HG03159 (cell line): ENCODE data around the gene KLK14.

Source experiments
- ATAC-seq: cut with Tn5 transposase; IDR thresholded peaks from one replicate; pipeline ENCODE4 v1.9.1; 2021; ENCODE audit warnings: mild to moderate bottlenecking, moderate library complexity; ENCODE audit not compliant: unreplicated experiment

Gene KLK14

GRCh38 chr19:51089786-51090185 is 7.1 kb upstream of the KLK14 start:
- ATAC-seq = no peak

DNA sequence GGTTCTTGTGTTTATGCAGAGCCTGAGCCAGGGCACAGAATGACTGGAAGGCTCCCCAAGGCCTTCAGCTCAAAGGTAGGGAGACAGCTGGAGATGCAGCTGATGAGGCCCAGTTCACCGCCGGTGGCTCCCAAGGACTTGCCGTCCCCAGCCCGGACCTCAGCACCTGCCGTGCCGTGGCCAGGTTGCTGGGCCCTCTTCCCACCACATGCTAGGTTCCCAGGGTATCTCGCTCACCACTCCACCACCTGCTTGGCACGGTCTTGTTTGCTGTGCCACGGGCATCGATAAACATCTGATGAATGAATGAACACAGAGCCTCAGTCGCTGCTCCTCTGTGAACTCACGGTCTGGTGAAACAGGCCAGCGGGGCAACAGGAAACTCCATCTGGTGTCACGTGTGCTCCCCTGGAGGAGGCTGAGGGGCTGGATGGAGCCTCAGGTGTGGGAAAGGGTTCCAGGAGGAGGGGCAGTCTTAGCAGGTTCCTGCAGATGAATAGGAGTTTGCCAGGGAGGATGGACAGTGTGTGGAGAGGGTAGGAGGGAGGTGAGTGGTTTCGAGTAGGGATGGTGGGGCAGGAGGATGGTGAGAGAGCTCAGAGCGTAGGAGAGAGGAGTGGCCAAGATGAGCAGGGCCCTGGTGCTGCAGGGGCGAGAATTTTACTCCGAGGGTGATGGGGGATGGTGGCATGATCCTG is 3.6 kb upstream of the KLK14 start:
- ATAC-seq = no peak

DNA sequence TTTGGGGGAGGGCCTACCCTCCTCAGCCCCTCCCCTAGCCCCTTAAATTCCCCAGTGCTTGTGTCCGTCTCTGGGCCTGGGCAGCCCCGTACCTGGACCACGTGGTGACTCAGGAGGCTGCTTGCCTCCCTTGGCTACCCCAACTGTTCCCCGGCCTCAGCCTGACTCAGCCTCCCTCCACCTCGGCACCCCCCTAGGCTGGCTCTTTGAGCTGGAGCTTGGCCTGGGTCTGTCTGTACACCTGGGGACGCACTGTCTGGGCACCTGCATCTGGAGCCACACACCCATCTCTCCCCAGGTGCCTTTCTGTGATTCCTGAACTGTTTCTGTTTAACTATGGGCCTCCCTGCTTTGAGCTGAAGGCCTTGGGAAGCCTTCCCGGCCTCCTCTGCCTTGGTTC is 1.8 kb upstream of the KLK14 start:
- ATAC-seq = no peak

GRCh38 chr19:51083783-51084182 is 1.1 kb upstream of the KLK14 start:
- no peak for ATAC-seq

GRCh38 chr19:51083181-51083580 is 494 bp upstream of the KLK14 start:
- ATAC-seq = no peak

- ATAC-seq = no peak
Measured at GRCh38 chr19:51081476-51081875, 1.2 kb downstream of the KLK14 start.

DNA sequence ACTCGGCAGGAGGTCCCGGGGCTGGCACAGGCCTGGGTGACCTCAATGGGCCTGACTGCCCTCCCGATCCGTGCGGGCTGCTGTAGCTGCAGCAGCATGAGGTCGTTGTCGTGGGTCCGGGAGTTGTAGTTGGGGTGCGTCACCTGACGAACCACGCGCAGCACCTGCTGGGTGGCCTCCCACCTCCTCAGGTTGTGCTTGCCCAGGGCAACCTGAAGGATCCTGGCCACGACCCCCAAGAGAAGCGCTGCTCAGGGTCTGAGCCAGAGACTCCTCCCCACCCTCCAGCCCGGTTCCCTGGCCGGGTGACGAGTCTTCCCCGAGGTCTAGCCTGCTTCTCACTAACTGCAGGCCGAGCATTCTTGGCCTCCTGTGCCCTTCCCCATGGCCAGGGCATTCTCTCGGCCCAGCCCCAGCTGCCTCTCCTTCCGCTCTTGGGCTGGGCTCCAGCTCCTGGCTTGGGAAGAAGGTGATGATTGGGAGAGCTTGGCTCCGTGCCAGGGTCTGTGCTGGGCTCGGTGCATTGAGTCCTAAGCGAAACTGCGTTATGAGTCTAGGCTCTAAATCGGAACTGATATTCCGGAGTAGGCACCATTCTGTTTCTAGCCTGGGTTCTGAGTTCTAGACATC is 3.1 kb downstream of the KLK14 start:
- ATAC-seq = no peak

- ATAC-seq = no peak
Measured at GRCh38 chr19:51078731-51079130, 4.0 kb downstream of the KLK14 start.

DNA sequence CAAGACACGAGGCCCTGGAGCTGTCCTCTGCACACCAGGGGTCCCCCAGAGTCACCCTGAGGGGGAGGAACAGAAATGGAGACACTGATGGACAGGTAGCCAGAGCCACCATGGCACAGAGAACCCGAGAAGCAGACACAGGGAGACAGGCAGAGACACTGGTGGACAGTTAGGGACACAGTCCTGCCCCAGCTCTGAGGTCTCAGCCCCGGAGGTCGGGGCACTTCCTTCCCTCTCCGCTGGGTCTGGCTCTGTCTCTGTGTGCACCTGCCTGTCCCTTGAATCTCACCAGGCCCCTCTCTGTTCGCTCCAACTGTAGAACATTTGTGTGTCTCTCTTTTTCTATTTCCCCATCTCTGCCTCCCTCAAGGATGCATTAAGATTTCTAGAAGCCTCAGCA is 4.6 kb downstream of the KLK14 start:
- no peak for ATAC-seq

GRCh38 chr19:51076631-51077213 is 6.0 kb downstream of the KLK14 start:
- ATAC-seq = no peak

- ATAC-seq = no peak
Measured at GRCh38 chr19:51075998-51076397, 6.7 kb downstream of the KLK14 start.

DNA sequence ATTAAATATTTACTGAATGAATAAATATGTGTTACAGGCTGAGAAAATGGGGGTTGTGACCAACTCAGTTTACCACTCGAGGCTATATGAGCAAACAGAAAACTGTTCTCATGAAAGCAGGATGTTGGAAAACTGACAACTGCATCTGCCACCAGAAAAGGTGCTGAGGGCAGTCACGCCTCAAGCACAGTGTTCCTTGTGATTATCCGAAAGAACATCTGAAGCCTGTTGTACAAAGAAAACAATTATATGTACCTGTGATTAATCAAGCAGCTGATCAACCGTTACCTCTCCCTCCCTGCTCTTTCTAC is 11.6 kb downstream of the KLK14 start:
- ATAC-seq = no peak

GRCh38 chr19:51070334-51071094 is 12.2 kb downstream of the KLK14 start:
- ATAC-seq = no peak

DNA sequence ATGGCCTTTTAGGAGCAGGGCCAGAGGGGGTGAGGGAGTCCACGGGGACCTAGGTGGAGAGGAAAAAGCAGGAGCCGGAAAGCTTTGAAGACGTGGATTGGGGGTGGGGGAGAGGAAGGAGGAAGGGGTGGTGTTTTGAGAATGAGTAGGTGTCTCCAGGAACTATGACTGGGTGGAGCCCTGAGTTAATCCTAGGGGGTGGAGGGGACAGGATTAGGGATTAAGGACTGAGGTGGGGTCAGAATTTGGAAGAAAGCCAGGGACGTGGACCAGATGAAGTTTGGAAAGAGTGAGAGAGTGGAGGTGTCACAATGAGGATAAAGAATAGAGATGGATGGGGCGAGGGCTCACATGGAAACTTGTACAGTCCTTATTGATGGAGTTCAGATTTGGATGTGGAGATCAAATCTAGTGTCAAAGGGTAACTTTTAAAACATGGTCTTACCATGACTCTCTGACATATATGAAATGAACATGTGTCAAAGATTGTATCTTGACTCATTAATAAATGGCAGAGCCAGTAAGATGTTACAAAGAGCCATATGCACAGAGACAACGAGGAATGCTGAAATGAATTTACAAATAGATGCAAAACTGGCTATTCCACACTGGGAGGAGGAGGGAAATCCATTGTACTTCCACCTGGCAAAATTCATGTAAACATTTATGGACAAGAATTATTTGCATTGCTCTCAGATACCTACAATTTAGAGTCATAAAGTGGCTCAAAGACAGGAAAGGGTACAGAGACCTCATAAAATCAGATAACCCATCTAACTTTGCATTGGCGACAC is 16.1 kb downstream of the KLK14 start:
- no peak for ATAC-seq

GRCh38 chr19:51065221-51065960 is 17.3 kb downstream of the KLK14 start:
- ATAC-seq = no peak

- no peak for ATAC-seq
Measured at GRCh38 chr19:51064534-51065220, 18.0 kb downstream of the KLK14 start, which contains the start of gene KLK13. Gene KLK13 (minus strand): TSS chr19:51065092. CDS start chr19:51065067, 25 bp downstream.

DNA sequence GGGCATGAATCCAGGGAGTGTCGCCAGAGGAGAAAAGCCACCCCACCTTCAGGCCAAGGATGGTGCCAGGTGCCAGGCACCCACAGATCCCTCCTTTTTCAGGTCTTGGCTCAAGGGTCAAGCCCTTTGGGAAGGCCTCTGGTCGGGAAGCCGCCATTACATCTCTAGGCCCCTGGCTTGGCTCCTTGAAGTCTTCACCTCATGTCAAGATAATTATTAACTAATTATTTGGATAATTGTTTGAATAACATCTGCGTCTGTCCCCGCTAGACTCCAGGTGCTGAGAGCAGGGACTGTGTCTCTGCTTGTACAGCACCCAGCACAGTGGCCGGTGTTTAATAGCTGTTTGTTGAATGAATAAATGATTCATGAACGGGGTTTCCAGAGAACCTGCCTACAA is 19.0 kb downstream of the KLK14 start:
- ATAC-seq = no peak

DNA sequence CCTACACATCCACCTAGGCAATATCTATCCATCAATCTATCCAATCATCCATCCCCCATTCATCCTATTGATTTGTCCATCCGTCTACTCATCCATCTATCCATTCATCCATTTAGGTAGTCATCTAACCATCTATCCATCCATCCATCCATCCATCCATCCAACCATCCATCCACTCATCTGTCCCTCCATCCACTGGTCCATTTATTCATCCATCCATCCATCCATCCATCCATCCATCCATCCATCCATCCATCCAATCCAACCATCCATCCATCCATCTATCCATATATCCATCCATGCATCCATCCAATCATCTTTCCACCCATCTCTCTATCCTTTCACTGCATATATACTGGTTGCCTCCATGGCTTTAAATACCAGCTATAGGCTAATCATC is 21.7 kb downstream of the KLK14 start:
- ATAC-seq = no peak

GRCh38 chr19:51060336-51060735 is 22.4 kb downstream of the KLK14 start:
- no peak for ATAC-seq

DNA sequence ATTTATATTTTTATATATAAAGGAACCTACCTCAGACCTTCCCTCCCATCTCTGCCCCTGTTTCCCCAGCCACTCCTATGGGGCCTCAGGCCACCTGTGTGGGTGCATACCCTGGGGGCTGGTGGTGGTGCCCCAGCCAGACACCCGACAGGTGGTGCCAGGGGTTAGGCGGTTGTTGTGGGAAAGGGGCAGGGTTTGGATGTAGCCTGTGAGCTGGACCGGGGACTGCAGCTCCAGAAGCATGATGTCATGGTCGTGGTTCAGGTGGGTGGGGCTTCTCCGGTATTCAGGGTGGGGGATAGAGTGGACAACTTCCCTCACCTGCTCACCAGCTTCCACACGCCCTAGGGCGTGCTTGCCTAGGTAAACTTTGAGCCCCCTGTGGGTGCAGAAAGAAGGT is 23.0 kb downstream of the KLK14 start:
- ATAC-seq = no peak
